ENCODE measurements around the gene SPATA33. TPM values are rescaled to one million over a fixed set of nuclear protein-coding genes. Genes with fewer than 3 reads are reported as not detected.

The SPATA33 gene
- total and polyA plus RNA-seq, 4 donors = 5.4 to 19.1 (median 8.8) TPM

DNA sequence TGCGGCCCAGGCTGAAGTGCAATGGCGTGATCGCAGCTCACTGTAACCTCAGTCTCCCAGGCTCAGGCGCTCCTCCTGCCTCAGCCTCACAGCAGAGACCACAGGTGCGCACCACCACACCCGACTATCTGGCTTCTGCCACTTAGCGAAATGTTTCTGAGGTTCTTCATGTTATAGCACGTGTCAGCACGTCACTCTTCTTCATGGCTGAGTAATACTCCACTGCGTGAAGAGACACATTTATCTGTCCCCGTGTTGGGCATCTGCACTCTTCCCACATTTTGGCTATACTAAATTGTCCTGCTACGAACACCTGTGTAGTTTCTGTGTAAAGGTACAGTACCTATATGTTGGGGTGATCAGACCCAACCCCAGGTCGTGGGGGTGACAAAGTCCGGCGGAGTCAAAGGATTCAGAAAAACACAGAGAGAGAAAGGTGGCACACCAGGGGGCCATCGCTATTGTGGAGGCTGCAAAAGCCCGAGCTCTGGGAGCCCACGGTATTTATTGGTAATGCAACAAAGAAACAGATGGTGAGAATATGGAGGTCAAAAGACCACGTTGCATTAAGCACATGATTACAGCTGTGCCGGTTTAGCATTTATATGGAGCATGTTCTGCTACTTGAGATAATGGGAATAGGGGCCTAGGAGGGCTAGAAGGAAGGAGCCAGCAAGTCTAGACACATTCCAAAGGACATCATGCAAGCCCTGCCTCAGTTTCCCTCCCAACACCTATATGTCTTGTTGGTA is 45.0 kb upstream of the SPATA33 start:
- no peak overlapping the region for H3K9ac ChIP-seq (ENCODE audit: insufficient read depth in 1 of 2, low read length in 2 of 2)
- peaks cover 0 to 6% (median 2%) of the 10 kb centered on the region in 5 donors for H3K4me1 ChIP-seq (ENCODE audit: control insufficient read depth in 5 of 5, insufficient read depth in 5 of 5, low read length in 5 of 5)
- TF ChIP-seq, protein P1, sequence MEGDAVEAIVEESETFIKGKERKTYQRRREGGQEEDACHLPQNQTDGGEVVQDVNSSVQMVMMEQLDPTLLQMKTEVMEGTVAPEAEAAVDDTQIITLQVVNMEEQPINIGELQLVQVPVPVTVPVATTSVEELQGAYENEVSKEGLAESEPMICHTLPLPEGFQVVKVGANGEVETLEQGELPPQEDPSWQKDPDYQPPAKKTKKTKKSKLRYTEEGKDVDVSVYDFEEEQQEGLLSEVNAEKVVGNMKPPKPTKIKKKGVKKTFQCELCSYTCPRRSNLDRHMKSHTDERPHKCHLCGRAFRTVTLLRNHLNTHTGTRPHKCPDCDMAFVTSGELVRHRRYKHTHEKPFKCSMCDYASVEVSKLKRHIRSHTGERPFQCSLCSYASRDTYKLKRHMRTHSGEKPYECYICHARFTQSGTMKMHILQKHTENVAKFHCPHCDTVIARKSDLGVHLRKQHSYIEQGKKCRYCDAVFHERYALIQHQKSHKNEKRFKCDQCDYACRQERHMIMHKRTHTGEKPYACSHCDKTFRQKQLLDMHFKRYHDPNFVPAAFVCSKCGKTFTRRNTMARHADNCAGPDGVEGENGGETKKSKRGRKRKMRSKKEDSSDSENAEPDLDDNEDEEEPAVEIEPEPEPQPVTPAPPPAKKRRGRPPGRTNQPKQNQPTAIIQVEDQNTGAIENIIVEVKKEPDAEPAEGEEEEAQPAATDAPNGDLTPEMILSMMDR (IDR thresholded peaks at IDR 0.05; ENCODE audit: control extremely low read depth, extremely low read depth) = no peak
- H3K27me3 ChIP-seq (ENCODE audit: control insufficient read depth in 3 of 3, insufficient read depth in 3 of 3, low read length in 2 of 3) = no peaks in the 10 kb centered on the region
- no peak overlapping the region for H3K27ac ChIP-seq (ENCODE audit: low read depth in 1 of 2, low read length in 1 of 2)
- WGBS, 2 donors = 87 to 88% methylated on average over 20 of the region's 20 CpGs
- DNase-seq (peak in 1 of 3 donors; percentile 33), ATAC-seq (ENCODE audit: insufficient read depth, low FRiP score) (no peak)
- H3K36me3 ChIP-seq (ENCODE audit: control insufficient read depth in 4 of 4, insufficient read depth in 4 of 4, low read length in 4 of 4) = no peaks in the 10 kb centered on the region
- H3K9me3 ChIP-seq (ENCODE audit: control insufficient read depth in 4 of 4, insufficient read depth in 3 of 4, low read length in 3 of 4) = peaks cover 0 to 2% (median 0%) of the 10 kb centered on the region in 4 donors
- no peak overlapping the region for H3K4me3 ChIP-seq

DNA sequence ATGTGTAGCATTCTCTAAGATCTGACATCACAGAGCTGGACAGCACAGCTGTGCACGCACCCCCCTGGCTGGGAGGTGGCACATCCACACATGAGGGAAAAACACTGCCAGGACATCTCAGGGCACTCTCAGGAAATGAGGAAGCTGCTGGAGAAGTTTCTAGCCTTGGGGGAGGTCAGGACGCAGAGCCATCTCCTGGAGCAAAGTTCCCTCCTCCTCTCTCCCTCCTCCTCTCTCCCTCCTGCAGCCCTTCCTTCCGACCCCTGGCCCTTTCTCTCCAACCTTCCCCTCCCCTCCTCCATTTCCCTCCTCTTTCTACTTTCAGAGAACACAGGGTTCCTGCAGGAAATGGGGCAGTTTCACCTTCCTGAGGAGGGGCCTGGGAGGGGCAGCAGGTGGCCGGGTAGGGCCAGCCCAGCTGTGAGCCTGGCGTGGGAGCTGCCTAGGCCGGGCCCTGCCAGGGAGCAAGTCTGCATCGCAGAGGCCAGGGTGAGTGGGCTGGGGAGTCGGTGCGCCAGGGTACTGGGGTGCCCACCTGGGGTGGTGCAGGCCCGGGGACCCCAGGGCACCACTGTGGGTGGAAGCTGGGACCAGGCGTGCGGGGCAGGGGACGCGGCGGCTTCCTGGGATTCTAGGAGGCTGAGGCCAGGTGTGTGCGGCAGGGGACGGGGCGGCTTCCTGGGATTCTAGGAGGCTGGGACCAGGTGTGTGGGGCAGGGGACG is 44.2 kb upstream of the SPATA33 start, which contains the start of gene DPEP1:
DPEP1 (plus strand) TSS at position 412 of the 723 bp plus-strand sequence. CDS start 16,769 bp downstream, outside the sequence.
- Histone ChIP-seq H3K4me3 (no peak within 1 kb of the TSS), H3K9me3 (ENCODE audit: control insufficient read depth in 4 of 4, insufficient read depth in 3 of 4, low read length in 3 of 4) (peaks cover 0 to 2% (median 0%) of the 10 kb centered on the region in 4 donors), H3K27me3 (ENCODE audit: control insufficient read depth in 3 of 3, insufficient read depth in 3 of 3, low read length in 2 of 3) (no peaks in the 10 kb centered on the region), H3K27ac (ENCODE audit: low read depth in 1 of 2, low read length in 1 of 2) (no peak within 1 kb of the TSS), H3K36me3 (ENCODE audit: control insufficient read depth in 4 of 4, insufficient read depth in 4 of 4, low read length in 4 of 4) (no peaks in the 10 kb centered on the region), H3K4me1 (ENCODE audit: control insufficient read depth in 5 of 5, insufficient read depth in 5 of 5, low read length in 5 of 5) (peaks cover 0 to 8% (median 2%) of the 10 kb centered on the region in 5 donors), H3K9ac (ENCODE audit: insufficient read depth in 1 of 2, low read length in 2 of 2) (no peak within 1 kb of the TSS)
- DNase-seq = peak in 2 of 3 donors; percentile 28 to 33
- no peak for ATAC-seq (ENCODE audit: insufficient read depth, low FRiP score)
- TF ChIP-seq, protein P1 (IDR thresholded peaks at IDR 0.05; ENCODE audit: control extremely low read depth, extremely low read depth) = no peak
- 63 to 69% methylated on average over 19 of the region's 19 CpGs for WGBS, 2 donors

DNA sequence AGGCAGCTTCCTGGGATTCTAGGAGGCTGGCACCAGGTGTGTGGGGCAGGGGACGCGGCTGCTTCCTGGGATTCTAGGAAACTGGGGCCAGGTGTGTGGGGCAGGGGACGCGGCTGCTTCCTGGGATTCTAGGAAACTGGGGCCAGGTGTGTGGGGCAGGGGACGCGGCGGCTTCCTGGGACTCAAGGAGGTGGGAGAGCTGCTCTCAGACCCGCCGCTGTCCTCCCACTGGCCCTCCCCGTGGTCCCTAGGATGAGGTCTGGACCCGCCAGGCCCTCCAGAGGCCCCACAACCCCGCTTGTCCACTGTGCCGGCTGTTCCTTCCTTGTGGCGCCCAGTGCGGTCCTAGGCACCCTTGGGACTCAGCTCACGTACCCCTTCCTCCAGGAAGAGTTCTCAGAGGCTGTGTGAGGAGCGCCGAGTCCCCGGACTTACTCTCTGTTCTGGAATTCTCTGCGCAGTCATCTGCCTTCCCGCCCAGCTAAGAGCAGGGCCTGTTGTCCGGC is 43.6 kb upstream of the SPATA33 start:
- no peak for ATAC-seq (ENCODE audit: insufficient read depth, low FRiP score)

More for the DNA sequence above, 43.6 kb upstream of the SPATA33 start:
- 91 to 96% methylated on average over 20 to 22 of the region's 22 CpGs for WGBS, 2 donors
- Histone ChIP-seq H3K9me3 (ENCODE audit: control insufficient read depth in 4 of 4, insufficient read depth in 3 of 4, low read length in 3 of 4) (peaks cover 0 to 2% (median 0%) of the 10 kb centered on the region in 4 donors), H3K36me3 (ENCODE audit: control insufficient read depth in 4 of 4, insufficient read depth in 4 of 4, low read length in 4 of 4) (no peaks in the 10 kb centered on the region), H3K27ac (ENCODE audit: low read depth in 1 of 2, low read length in 1 of 2) (no peak overlapping the region), H3K9ac (ENCODE audit: insufficient read depth in 1 of 2, low read length in 2 of 2) (no peak overlapping the region), H3K4me3 (no peak overlapping the region), H3K27me3 (ENCODE audit: control insufficient read depth in 3 of 3, insufficient read depth in 3 of 3, low read length in 2 of 3) (no peaks in the 10 kb centered on the region), H3K4me1 (ENCODE audit: control insufficient read depth in 5 of 5, insufficient read depth in 5 of 5, low read length in 5 of 5) (peaks cover 0 to 10% (median 3%) of the 10 kb centered on the region in 5 donors)
- DNase-seq = no peak
- TF ChIP-seq, protein P1 (IDR thresholded peaks at IDR 0.05; ENCODE audit: control extremely low read depth, extremely low read depth) = no peak
